WTC11 (cell line): ENCODE results near the gene CLMN.

ENCODE experiments used
- ATF2 ChIP-seq: sonication (generic); formaldehyde crosslinking; IDR thresholded peaks from 2 replicates; pipeline ENCODE4 v1.8.1; 2022; ENCODE audit warnings: low read depth, missing genetic modification reagents, borderline replicate concordance
- CREB1 ChIP-seq: sonication (generic); formaldehyde crosslinking; IDR thresholded peaks from 2 replicates; pipeline ENCODE4 v1.8.0; 2023; ENCODE audit warnings: mild to moderate bottlenecking, missing genetic modification reagents
- CTCF ChIP-seq: fragments of 200-600 bp; IDR thresholded peaks from 2 replicates; pipeline ENCODE4 v1.8.0; 2022; ENCODE audit warnings: antibody characterized with exemption
- ETV6 ChIP-seq: sonication (generic); formaldehyde crosslinking; IDR thresholded peaks from 2 replicates; pipeline ENCODE4 v1.8.1; 2022; ENCODE audit warnings: mild to moderate bottlenecking, missing genetic modification reagents
- FOXP4 ChIP-seq: sonication (generic); formaldehyde crosslinking; IDR thresholded peaks from 2 replicates; pipeline ENCODE4 v1.8.0; 2022; ENCODE audit warnings: mild to moderate bottlenecking, missing genetic modification reagents
- GTF2I ChIP-seq: fragments of 250-450 bp; sonication (Bioruptor Pico); conservative IDR thresholded peaks from 2 replicates; pipeline ENCODE4 v1.4.0; 2021; ENCODE audit warnings: mild to moderate bottlenecking
- MAX ChIP-seq: sonication (generic); formaldehyde crosslinking; IDR thresholded peaks from 2 replicates; pipeline ENCODE4 v1.8.0; 2022; ENCODE audit warnings: mild to moderate bottlenecking, missing genetic modification reagents
- PRDM15 ChIP-seq: sonication (generic); formaldehyde crosslinking; IDR thresholded peaks from 2 replicates; pipeline ENCODE4 v1.8.0; 2022; ENCODE audit warnings: missing genetic modification reagents
- TEAD4 ChIP-seq: sonication (generic); formaldehyde crosslinking; IDR thresholded peaks from 2 replicates; pipeline ENCODE4 v1.8.0; 2022; ENCODE audit warnings: mild to moderate bottlenecking, missing genetic modification reagents
- ZBTB43 ChIP-seq: sonication (generic); formaldehyde crosslinking; IDR thresholded peaks from 2 replicates; pipeline ENCODE4 v1.8.1; 2023; ENCODE audit warnings: mild to moderate bottlenecking, missing genetic modification reagents
- ZNF263 ChIP-seq: sonication (generic); formaldehyde crosslinking; IDR thresholded peaks from 2 replicates; pipeline ENCODE4 v1.8.1; 2022; ENCODE audit warnings: low read depth, mild to moderate bottlenecking, moderate library complexity, missing genetic modification reagents

GRCh38 chr14:95311752-95312151 lies 8.0 kb downstream of the CLMN start:
- TF ChIP-seq CTCF, result no peak
- no peak for TF ChIP-seq MAX (CRISPR knock-in tag)
- TF ChIP-seq ATF2, result no peak
- TF ChIP-seq PRDM15, result no peak
- TF ChIP-seq ETV6 (CRISPR knock-in tag), result no peak
- no peak for TF ChIP-seq CREB1 (CRISPR knock-in tag)
- no peak for TF ChIP-seq FOXP4
- no peak for TF ChIP-seq GTF2I (CRISPR knock-in tag)
- TF ChIP-seq ZBTB43 (CRISPR knock-in tag), result no peak
- TF ChIP-seq TEAD4, result no peak
- no peak for TF ChIP-seq ZNF263 (CRISPR knock-in tag)
